Fibroblast of skin of abdomen (primary cell): ENCODE measurements around the gene DENND6B.
"Not testable (repeated sequence)": the region's sequence is repeated elsewhere in the genome, so short reads cannot be mapped to it uniquely, and the experiment has no call there.

Experiments used
- DNase-seq: peaks from one replicate; pipeline ENCODE4 v3.0.0-alpha.2; 2013

DENND6B gene

DNA sequence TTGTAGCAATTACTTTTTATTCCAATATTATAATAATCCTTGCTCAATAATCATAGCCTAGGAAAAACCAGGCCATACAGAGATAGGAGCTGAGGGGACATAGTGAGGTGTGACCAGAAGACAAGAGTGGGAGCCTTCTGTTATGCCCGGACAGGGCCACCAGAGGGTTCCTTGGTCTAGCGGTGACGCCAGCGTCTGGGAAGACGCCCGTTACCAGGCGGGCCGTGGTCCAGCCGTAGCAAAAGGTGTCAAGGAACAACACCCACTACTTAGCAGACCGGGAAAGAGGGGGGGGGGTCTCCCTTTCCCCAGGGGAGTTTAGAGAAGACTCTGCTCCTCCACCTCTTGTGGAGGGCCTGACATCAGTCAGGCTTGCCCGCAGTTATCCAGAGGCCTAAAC, 53.5 kb downstream of the DENND6B start:
- not testable (repeated sequence) for DNase-seq

DNA sequence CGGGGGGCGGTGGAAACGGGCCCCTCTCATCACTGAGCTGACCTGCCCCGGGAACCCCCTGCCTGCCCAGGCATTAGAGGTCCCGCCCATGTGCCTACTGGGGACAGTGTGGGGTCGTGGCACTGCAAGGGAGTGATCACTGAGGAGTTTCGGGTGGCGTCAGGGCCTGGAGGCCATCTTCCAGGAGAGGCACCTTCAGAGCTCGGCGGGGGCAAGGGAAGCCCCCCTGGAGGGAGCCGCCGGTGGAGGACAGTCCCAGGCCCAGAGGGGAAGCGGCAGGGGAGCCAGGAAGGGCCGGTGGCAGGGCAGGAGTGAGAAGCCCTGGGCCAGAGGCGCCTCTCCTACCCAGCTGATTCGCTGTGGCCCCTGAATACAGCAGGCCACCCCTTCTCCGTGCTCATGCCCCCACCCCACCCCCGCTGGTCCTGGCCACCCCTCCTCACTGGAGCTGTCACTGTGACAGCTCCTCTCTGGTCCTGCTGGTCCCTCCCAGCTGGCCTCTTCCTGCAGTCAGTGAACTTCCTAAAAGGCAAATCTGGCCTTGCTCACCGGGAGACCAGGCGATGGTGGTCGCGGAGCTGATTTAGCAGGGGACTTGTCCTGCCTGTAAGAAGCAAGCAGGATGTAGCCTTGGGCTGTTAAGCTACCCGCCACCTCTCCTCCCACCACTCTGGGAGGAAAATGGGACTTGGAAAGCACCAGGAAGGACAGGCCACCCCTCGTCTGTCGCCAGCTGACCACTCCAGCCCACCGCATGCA, 54.6 kb downstream of the DENND6B start:
- DNase-seq: no peak

DNA sequence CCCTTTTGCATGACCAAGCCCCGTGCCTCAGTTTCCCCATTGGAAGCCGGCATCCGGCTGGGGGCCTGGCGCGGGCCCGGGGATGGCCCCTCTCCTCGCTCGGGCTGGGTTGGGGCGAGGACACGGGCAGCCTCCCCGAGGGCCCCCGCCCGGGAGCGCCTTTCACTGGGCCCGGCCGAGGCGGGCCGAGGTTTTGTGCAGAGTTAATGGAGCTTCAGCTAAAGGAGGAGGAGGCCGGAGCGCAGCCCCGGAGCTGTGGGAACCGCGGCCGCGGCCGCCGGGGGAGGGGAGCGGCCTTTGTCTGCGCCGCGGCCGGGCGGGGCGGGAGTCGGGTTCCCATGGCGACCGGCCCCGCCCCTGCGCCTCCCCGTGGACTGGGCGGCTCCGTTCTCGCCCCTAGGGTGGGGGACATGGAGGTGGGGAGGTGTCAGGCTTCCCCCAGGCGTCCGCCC, 55.3 kb downstream of the DENND6B start:
- DNase-seq: peak; percentile 58

DNA sequence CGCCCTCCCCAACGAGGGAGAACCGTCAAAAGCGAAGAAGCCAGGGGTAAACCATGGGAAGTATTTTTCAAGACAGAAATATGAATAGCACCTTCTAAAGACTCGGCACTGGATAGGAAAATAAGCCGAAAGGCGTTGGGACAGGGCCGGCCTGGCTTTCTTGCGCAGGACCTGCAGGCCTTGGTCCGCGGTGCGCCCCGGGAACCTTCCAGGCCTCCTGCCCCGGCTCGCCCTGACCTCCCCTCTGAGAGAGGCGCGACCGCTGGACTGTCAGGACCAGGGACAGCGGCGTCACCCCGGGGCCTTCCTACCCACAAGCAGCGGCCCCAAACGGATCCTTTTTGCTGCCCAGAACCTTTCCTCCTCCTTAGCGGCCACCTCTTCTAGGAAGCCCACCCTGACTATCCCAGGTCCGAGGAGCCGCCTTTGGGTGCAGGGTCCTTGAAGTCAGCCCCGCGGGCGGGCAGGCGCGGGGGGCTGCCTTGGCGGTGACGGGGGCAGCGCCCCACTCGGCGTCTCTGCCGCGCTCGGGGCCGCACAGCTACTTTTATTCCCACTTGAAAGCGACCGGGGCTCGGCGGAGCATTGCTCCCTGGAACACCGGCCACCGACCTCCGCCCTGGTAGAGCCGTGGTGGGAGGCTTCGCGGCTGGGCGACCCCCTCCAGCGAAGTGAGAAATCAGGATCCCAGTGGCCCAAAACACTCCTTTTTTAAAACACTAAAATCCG, 56.0 kb downstream of the DENND6B start:
- DNase-seq: peak; percentile 48

DNA sequence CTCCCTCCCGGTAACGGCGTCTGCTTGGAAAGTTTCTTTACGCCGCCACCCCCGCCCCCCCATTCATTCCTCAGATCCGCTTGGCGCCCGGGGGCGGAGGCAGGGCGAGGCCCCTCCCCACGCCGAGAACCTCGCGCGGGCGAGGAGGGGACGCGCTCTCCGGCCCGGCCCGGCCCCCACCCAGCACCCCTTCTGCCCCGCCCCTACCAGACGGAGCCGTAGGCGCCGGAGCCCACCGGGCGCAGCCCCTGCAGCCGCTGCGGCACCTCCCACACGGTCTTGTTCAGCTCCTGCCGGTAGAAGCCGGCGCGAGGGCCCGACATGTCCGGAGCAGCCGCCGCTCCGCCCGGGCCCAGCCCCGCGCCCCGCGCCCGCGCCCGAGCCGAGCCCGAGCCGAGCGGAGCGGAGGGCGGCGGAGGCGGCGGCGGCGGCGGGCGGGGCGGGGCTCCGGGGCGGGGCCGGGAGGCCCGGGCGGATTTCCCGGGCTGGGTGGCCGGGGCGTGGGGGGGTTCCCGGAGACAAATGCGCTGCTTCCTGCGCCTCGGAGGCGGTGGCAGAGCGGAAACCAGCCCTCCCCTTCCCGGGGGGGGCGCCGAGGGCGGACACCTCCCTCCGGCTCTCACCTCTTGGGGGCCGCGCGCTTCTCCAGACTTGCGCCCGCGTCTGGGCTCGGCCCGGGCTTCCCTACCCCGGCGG, 56.7 kb downstream of the DENND6B start, which contains the start of gene MAPK11:
Gene MAPK11 (minus strand): TSS at position 411 of the 696 bp plus-strand sequence. CDS start 88 bp downstream, at position 323.
- peak; percentile 51 for DNase-seq

DNA sequence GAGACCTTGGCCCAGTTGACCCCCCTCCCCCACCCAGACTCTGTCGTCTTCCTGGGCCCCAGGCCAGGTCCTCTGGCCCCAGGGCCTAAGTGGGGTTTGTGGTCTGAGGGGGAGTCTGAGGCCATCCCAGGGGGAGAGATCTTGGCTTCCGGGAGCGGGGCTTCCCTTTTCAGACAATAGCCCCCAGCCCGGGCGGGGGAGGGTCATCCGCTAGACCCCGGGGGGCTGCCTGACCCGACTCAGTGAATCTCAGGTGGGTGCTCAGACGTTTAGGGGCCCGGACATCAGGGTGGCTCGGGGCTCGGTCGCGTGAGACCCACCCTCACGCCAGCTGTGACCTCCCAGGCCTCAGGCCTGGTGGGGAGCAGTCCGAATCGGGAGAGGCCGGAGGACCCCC, 57.2 kb downstream of the DENND6B start:
- DNase-seq: no peak

DNA sequence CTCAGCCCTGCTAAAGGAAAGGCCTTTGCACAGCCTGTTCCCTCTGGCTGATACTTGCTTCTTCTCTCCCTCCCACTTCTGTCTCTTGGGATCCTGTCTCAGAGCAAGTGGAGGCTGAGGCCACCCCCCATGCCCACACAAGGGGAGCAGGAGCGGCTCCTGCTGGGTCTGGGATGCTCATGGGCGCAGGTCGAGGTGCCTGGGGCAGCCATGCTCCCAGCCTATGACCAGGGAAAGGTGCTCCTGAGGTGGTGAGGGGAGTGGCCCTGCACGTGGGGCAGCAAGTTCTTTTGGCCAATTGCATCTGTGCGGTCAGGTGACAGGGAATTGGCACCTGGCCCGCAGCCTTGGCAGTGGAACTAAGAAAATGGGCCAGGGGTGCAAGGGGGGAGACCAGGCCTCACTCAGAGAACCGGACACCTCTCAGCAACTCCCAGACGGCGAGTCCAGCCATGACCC, 58.1 kb downstream of the DENND6B start:
- DNase-seq: no peak

DNA sequence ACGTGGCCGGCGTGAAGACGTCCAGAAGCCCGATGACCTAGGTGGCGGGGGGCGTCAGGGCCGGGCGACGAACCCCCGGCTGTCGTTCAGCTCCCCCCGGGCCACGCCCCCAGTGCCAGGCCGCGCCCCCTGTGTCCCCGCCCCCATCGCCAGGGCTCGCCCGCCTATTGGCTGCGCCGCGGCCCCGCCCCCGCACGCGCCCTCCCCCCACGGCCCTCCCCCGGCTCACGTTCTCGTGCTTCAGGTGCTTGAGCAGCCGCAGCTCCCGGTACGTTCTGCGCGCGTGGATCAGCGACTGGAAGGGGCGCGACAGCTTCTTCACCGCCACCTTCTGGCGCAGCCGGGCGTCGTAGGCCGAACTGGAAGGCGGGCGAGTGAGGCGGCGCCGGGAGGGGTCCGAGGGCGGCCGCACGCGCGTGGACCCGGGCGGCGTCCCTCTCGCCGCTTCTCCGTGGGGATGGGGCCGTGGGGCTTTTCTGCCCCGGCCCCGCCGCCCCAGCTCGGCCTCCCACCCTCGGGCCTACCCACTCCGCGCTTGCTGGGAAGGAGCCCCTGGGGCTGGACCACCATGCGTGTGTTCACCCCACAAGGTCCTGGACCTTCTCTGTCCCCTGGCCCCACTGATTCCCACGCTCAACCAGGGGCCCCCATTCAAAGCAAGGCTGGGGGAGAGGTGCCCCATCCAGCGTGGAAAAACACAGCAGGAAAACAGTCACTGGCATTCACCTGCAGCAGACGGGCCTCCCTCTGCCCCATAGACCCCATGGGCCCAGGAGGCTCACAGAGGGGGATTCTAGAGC, 59.0 kb downstream of the DENND6B start:
- peak; percentile 54 for DNase-seq

DNA sequence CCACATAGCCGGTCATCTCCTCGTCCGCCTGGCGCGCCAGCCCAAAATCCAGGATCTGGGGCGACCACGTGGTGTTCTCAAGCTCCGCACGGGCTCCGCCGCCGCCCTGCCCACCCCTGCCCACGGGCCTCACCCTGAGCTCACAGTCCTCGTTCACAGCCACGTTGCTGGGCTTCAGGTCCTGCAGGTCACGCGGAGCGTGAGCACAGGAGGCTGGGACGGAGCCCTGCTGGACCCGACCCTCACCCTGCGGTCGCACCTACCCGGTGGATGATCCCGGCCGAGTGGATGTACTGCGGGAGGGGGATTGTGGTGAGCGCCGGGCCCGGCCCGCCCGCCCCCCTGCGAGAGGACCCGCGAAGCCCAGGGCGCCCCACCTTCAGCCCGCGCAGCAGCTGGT, 59.8 kb downstream of the DENND6B start:
- DNase-seq: no peak

DNA sequence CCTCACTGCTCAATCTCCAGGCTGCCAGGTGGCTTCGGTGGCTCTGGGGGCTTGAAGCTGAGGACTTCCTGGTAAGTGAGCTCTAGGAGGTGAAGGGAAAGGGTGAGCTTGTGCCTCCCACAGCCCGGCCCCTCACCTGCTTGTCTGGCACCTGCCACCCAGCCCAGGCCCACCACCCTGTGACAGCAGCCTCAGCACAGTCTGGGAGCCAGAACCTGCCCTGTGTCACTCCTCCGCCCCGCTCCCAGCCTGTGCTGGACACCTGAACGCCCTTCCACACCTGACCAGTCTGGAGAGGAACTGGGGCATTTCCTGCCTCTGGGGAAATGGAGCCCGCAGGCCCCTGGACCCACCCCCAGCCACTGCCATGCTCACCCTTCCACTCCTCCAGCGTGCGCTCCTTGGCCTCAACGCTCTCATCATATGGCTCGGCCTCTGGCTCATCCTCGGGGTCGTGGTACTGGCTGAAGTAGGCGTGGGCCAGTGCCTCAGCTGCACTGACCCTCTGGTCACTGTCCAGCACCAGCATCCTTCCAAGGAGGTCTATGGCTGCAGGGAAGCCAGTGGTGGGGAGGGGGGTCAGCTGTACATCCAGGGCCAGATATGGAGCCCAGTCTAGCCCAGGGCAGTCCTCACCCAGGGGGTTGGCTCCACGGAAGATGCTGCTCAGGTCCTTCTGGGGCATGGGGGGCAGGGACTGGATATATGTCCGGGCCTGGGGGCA, 61.7 kb downstream of the DENND6B start:
- DNase-seq: no peak

DNA sequence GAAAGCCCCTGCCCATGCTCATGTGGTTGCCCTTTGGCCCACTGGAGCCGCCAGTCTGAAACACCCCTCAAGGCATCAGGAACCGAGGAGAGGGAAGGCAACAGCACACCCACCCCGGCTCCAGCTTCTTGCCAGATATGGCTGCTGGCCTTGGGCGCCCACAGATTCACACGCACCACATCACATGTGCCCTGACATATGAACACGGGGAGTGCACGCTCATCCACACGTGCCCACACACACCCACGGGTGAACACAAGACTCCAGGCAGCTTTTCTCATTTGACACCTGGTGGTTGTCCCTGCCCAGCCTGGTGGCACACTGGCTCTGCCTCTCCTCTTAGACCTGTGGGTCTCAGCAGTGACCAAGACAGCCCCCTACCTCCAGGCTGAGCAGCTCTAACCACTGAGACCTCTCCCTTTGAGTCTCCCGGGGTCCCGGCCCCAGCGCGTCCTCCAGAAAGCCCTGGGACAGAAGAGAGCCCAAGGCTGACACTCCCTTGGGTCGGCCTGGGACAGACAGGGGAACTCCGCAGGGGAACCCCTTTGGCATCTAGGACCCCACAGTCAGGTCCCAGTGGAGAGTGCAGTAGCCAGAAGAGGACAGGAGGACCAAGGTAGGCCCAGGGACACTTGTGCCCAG, 62.6 kb downstream of the DENND6B start:
- DNase-seq: no peak

DNA sequence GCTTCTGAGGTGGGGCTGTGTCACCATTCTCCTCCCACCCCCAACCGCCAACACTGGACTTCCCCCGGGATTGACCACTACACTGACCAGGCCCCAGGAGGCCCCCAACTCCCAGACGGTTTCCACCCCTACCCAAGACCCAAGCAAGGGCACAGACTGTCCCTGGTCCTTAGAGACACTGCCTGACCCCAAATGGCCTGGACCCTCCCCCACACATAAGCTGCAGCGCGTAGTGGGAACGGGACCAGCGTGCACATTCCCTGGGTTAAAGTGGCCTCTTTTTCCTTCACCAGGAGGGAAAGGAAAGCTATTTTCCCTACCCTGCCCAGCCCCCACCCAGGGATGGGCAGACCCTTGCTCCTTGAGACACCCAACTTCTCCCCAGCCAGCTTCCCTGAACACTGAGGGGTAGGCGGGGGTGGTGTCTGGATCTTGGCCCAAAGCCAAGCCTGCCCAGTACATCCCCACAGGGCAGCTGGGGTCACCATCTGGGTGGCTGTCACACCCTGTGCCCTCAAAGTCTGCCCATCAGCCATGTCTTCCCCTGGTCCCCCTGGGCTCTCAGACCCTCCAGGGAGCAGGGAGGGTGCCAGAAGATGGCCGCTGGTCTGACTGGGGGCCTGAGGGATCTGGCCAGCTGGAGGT, 63.7 kb downstream of the DENND6B start:
- no peak for DNase-seq

DNA sequence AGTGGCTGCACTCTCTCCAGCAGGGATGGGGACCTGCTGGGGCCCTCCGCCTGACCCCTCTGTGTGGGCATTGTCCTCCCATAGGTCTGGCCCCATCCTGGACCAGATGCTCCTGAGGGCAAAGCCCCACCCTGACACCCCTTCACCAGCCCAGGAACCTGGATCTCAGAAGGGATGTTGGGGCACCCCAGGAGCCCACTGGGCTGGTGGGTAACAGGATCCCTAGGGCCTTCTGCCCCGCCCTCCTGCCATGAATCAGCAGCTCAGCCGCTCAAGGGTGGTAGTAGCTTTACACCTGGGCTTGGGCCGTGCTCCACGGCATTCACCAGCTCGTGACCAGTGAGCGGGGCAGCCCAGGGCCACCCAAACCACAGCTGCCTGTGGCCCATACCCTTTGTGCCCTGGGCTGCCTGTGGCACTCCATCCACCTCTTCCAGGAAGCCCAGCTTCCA, 64.3 kb downstream of the DENND6B start:
- DNase-seq: no peak

DNA sequence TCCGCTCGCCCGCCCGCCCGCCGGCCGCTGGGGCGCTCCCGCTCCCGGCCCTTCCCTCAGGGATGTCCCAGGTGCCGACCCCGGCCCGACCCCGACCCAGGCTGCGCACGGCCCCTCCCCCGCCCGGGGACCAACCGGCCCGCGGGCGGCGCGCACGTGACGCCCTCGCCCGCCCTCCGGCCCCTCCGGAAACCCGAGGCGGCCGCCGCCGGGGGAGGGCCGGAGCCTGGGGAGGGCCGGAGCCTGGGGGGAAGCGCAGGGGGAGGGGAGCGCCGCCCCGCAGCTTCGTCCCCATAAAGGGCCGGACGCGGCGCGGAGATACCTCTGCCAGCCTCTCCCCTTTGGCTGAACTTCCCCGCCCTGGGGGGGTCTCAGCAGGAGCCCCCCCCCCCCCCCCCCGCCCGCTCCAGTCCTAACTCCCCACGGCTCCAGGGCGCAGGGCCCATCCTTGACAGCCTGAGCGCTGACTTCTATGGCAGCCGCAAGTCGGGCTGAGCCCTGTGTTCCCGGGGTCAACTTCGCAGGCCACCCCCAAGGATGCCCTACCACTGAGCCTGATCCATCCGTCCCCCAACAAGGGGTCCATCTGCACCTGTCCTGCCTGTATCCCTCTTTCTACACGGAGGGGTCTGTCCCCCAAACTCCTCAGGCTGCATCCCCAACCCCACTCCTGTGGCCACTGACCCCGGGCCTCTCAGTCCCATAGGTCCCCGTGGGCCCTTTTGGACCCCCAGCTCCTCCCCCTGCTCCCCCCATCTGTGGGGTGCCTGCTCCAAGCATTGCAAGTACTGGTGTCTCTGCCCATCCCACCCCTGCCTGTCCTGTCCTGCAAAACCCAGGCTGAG, 65.0 kb downstream of the DENND6B start, which contains the start of gene MAPK12:
Gene MAPK12 (minus strand): TSS at position 69 of the 845 bp plus-strand sequence. CDS start 174 bp downstream, outside the sequence.
- DNase-seq: peak; percentile 48

DNA sequence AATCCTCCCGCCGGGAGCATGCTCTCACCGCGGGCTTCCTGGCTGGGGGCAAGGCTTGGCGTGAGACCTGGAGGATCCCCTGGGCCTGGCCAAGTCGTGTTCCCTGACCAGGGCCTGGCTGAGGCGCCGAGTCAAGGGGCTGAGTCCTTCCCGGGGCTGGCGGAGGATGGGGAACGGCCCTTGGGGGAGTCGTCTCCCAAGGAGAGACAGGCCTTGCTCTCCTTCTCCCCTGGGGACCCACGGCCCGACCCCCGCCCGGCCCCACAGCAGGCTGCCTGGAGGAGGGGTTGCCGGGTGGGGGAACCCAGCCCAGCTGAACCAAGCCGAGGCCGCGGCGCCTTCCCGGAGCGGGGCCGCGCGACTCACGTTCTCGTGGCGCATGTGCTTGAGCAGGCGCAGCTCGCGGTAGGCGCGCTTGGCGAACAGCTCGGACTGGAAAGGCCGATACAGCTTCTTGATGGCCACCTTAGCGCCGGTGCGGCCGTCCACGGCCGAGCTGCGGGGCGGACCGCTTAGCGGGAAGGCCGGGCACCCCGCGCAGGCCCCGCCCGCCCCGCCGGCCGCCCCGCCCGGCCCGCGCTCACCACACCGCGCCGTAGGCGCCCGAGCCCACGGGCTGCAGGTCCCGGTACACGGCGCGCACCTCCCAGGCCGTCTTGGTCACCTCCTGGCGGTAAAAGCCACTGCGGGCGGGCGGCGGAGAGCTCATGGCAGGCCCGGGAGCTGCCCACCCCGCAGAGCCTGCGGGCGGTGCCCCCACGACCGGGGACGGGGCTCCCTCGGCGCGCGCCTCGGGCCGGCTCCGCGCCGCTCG, 65.8 kb downstream of the DENND6B start:
- peak; percentile 61 for DNase-seq

DNA sequence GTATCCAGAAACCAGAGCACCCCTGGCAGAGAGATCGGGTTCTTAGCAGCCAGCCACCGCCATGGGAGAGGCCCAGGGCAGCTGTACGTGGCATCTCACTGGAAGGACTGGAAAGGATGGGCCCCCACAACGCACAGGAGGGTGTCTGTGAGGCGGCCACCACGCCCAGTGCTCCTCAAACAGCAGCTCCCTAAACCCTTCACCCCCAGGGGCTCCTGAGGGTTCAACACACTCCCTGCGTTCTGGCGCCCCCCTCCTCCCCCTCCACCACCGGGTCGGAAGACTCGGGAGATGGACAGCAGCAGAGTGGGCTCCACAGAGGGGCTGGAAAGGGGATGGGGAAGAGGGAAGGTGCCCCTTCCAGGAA, 66.4 kb downstream of the DENND6B start:
- no peak for DNase-seq

DNA sequence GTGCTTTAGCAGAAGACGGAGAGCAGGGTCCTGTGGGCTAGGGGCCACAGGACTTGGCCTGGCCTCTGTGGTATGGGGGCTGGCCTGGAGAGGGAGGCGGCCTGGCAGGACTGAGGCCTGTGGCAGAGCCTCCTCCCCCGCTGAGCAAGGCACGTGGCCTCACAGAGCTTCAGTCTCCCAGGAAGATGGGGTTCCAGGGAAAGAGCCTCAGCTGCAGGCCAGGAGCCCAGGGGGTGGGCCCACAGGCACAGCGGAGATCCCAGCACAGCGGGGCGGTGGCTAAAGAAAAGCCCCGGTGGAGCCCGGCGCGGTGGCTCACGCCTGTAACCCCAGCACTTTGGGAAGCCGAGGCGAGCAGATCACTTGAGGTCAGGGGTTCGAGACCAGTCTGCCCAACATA, 67.5 kb downstream of the DENND6B start:
- no peak for DNase-seq
